GM13976 (cell line): Measurements from ENCODE around the gene APOA4.

Experiments
- DNase-seq: peaks from one replicate; pipeline ENCODE4 v3.0.0; 2012; ENCODE audit warnings: low spot score
- CTCF ChIP-seq: IDR thresholded peaks from 2 replicates; pipeline ENCODE4 v1.5.1; 2012; ENCODE audit warnings: borderline replicate concordance, mild to moderate bottlenecking; ENCODE audit not compliant: insufficient read depth; ENCODE audit errors: extremely low read depth, missing control alignments, control extremely low read depth
- in situ Hi-C: fragments of 300-500 bp; cut with MboI; formaldehyde crosslinking; loops from one replicate; pipeline ENCODE4 v1.12.0; 2022; ENCODE audit warnings: low sequenced_read_pairs, mixed read lengths, inconsistent platforms; ENCODE audit not compliant: unreplicated experiment

APOA4 gene

GRCh38 chr11:116829525-116830183 is 6.5 kb upstream of the APOA4 start, which contains the start of gene APOC3:
Gene APOC3, plus strand, starts transcription at chr11:116829907. Its CDS starts 676 bp downstream, at chr11:116830583.
- in situ Hi-C loops: no loop called here
- DNase-seq: no peak
- no peak for TF ChIP-seq CTCF

DNA sequence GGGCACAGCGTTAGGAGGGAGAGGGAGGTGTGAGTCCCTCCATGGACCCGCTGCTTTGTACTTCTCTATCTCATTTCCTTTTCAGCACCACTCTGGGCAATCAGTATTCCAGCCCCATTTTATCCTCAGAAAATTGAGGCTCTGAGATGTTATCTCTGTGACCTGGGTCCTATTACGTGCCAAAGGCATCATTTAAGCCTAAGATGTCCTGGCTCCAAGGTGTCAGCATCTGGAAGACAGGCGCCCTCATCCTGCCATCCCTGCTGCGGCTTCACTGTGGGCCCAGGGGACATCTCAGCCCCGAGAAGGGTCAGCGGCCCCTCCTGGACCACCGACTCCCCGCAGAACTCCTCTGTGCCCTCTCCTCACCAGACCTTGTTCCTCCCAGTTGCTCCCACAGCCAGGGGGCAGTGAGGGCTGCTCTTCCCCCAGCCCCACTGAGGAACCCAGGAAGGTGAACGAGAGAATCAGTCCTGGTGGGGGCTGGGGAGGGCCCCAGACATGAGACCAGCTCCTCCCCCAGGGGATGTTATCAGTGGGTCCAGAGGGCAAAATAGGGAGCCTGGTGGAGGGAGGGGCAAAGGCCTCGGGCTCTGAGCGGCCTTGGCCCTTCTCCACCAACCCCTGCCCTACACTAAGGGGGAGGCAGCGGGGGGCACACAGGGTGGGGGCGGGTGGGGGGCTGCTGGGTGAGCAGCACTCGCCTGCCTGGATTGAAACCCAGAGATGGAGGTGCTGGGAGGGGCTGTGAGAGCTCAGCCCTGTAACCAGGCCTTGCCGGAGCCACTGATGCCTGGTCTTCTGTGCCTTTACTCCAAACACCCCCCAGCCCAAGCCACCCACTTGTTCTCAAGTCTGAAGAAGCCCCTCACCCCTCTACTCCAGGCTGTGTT is 5.8 kb upstream of the APOA4 start:
- DNase-seq: no peak
- in situ Hi-C loops: no loop called here
- no peak for TF ChIP-seq CTCF

- in situ Hi-C loops: no loop called here
- no peak for TF ChIP-seq CTCF
- no peak for DNase-seq
These were observed 4.4 kb upstream of the APOA4 start for GRCh38 chr11:116827461-116827860.

DNA sequence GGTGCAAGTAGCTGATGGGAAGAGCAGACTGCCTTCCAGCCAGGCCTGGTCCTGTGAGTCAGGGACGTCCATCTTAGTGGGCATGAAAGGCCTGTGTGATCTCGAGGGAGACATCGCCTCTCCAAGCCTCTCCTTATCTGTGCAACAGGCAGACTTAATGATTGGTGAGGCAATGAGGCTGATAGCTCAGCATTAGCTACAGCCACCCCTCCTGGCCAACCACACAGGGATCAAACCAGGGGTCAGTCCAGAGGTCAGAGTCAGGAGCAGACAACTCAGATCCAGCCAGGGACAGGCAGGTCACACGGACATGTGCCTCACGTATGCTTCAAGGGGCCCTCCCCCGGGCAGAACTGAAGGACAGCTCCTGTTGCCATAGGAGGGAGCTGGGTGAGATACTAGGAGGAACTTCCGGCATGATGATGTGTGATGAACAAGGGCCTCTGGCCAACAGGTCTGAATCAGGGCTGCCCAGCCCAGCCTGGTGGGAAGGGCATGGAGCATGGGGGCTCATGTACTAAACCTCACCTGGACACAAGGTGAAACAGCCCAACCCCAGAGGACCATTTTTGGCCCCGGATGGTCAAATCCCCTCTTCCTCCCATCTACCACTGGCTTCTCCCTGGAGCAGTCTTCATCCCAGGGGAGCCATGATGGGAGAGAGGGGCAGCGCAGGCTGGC is 3.8 kb upstream of the APOA4 start:
- TF ChIP-seq CTCF: no peak
- DNase-seq: no peak
- in situ Hi-C loops: no loop called here

GRCh38 chr11:116825854-116826750 is 3.0 kb upstream of the APOA4 start:
- DNase-seq: no peak
- in situ Hi-C loops: no loop called here
- no peak for TF ChIP-seq CTCF
